ENCODE results near the gene HS6ST1.

DNA sequence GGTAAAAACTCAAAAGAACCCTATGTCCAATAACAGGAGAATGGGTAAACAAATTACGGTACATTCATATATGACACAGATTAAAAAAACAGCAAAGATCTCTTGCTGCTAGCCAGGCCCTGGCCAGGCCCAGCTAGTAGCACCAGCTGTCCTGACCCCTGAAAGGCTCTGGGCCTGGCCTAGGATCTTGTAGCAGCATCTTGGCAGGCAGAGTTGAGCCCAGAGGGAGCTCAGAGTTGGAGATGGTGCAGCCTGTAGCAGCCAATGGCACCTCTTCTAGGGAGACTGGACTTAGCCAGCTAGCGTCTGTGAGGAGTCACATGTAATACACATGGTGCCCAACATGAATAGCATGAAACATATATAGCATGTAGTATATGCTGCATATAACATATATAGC, 69.1 kb downstream of the HS6ST1 start:
- TF ChIP-seq, protein P1, sequence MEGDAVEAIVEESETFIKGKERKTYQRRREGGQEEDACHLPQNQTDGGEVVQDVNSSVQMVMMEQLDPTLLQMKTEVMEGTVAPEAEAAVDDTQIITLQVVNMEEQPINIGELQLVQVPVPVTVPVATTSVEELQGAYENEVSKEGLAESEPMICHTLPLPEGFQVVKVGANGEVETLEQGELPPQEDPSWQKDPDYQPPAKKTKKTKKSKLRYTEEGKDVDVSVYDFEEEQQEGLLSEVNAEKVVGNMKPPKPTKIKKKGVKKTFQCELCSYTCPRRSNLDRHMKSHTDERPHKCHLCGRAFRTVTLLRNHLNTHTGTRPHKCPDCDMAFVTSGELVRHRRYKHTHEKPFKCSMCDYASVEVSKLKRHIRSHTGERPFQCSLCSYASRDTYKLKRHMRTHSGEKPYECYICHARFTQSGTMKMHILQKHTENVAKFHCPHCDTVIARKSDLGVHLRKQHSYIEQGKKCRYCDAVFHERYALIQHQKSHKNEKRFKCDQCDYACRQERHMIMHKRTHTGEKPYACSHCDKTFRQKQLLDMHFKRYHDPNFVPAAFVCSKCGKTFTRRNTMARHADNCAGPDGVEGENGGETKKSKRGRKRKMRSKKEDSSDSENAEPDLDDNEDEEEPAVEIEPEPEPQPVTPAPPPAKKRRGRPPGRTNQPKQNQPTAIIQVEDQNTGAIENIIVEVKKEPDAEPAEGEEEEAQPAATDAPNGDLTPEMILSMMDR (IDR thresholded peaks at IDR 0.05; ENCODE audit: low read depth, low read length, missing input control): no peak
- TF ChIP-seq, protein P2, sequence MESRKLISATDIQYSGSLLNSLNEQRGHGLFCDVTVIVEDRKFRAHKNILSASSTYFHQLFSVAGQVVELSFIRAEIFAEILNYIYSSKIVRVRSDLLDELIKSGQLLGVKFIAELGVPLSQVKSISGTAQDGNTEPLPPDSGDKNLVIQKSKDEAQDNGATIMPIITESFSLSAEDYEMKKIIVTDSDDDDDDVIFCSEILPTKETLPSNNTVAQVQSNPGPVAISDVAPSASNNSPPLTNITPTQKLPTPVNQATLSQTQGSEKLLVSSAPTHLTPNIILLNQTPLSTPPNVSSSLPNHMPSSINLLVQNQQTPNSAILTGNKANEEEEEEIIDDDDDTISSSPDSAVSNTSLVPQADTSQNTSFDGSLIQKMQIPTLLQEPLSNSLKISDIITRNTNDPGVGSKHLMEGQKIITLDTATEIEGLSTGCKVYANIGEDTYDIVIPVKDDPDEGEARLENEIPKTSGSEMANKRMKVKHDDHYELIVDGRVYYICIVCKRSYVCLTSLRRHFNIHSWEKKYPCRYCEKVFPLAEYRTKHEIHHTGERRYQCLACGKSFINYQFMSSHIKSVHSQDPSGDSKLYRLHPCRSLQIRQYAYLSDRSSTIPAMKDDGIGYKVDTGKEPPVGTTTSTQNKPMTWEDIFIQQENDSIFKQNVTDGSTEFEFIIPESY (IDR thresholded peaks at IDR 0.05): no peak
- TF ChIP-seq, protein P3, sequence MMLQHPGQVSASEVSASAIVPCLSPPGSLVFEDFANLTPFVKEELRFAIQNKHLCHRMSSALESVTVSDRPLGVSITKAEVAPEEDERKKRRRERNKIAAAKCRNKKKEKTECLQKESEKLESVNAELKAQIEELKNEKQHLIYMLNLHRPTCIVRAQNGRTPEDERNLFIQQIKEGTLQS (IDR thresholded peaks at IDR 0.05): no peak
- TF ChIP-seq GABPA (IDR thresholded peaks at IDR 0.05 in 1 of 2, conservative IDR thresholded peaks at IDR 0.05 in 1 of 2): no peak
- TF ChIP-seq, protein P4, sequence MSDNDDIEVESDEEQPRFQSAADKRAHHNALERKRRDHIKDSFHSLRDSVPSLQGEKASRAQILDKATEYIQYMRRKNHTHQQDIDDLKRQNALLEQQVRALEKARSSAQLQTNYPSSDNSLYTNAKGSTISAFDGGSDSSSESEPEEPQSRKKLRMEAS (IDR thresholded peaks at IDR 0.05): no peak
- no peak for TF ChIP-seq HNF4G (IDR thresholded peaks at IDR 0.05)
- TF ChIP-seq SP1 (IDR thresholded peaks at IDR 0.05): no peak
- TF ChIP-seq FOXA1 (IDR thresholded peaks at IDR 0.05): no peak
- TF ChIP-seq YY1 (IDR thresholded peaks at IDR 0.05): no peak
